Adipocyte (in vitro differentiated cells): Measurements from ENCODE around the gene PLPP3.

ENCODE experiments used
- DNase-seq: peaks from one replicate; pipeline ENCODE4 v3.0.0-alpha.2; 2015; ENCODE audit warnings: low read depth
- H3K27me3 ChIP-seq: replicated peaks from 2 replicates; pipeline ENCODE4 v1.7.0; 2013; ENCODE audit warnings: mild to moderate bottlenecking, low read length, moderate library complexity; ENCODE audit not compliant: control insufficient read depth, insufficient read depth
- H3K36me3 ChIP-seq: 2 replicates; pipeline ENCODE4 v1.7.0; 2013; ENCODE audit warnings: low read length, mild to moderate bottlenecking, moderate library complexity; ENCODE audit not compliant: control insufficient read depth, insufficient read depth, severe bottlenecking
- H3K4me1 ChIP-seq: 2 replicates; pipeline ENCODE4 v1.7.0; 2013; ENCODE audit warnings: mild to moderate bottlenecking, low read length, moderate library complexity; ENCODE audit not compliant: control insufficient read depth, insufficient read depth
- H3K4me3 ChIP-seq: 2 replicates; pipeline ENCODE4 v1.7.0; 2013; ENCODE audit warnings: mild to moderate bottlenecking, low read length, moderate library complexity
- H3K9ac ChIP-seq: 2 replicates; pipeline ENCODE4 v1.7.0; 2013; ENCODE audit warnings: mild to moderate bottlenecking, low read length, moderate library complexity
- H3K9me3 ChIP-seq: 2 replicates; pipeline ENCODE4 v1.7.0; 2013; ENCODE audit warnings: mild to moderate bottlenecking, low read length, moderate library complexity; ENCODE audit not compliant: control insufficient read depth

Gene PLPP3

DNA sequence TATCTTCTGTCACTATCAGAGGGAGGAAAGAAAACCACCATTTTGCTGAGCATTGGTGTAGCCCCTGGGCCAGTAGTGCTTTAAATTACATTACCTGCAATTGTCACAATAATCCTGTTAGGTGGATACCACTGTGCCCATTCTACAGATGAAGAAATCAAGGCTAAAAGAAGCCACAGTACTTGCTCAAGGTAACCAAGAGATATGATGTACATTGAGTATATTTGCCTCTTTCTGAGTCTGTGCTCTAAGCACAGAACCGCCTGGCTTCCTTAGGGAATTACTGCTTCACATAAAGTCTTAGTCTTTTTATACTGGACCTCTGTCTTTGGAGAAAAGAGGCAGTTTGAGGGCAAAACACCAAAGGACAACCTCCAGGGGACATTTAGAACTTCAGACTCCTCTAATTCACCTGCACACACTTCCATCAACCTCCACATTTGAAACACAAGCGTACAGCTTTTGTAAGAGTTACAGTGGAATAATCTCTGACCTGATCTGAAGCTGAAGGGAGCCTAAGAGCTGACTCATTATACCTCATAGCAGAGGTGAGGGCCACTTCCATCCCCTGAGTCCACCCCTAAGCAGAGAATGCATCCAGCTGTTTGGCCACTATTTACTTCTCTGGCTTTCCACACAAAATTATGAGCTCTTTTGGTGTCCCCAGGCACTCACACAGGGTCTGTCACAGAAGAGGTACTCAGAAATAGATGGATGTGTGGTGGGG lies 61.8 kb downstream of the PLPP3 start:
- Histone ChIP-seq H3K4me1 (peaks cover 41% of the 10 kb centered on the region), H3K27me3 (no peaks in the 10 kb centered on the region), H3K9me3 (no peaks in the 10 kb centered on the region), H3K4me3 (no peak overlapping the region), H3K36me3 (peaks cover 86% of the 10 kb centered on the region), H3K9ac (peak overlapping the region; percentile 8)
- no peak for DNase-seq

GRCh38 chr1:56516539-56517252 lies 62.7 kb downstream of the PLPP3 start:
- no peaks in the 10 kb centered on the region for H3K9me3 ChIP-seq

DNA sequence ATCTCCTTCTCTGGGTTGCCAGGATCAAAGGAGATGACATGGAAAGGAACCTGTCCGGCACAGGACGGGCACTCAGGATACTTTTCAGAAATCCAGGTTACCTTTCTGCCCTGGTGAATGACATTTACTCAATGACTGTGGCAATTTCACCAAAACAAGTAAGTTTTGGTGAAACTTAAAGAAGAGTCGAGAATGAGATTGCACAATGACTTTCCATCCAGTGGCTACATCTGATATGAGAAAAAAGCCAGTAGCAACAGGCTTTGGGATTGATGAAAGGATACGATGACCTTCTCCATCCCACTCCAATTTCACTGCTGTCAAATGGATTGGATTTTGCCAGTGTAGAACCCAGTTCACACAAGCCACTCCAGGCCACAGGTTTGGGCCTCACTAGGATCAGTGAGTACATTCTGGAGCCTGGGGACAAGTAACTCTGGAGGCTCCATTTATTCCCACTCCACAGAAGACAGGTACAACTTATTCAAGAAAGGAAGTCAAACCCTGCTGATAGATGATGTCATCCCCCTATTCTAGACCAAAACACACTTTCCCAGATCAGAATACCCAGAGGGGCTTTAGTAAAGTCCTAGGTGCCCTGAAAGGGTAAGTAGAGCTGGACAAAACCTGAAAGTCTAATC lies 63.3 kb downstream of the PLPP3 start:
- Histone ChIP-seq H3K4me3 (no peak overlapping the region), H3K9me3 (no peaks in the 10 kb centered on the region), H3K4me1 (peaks cover 51% of the 10 kb centered on the region), H3K36me3 (peaks cover 86% of the 10 kb centered on the region), H3K9ac (peak overlapping the region; percentile 33), H3K27me3 (no peaks in the 10 kb centered on the region)
- DNase-seq = no peak

More at GRCh38 chr1:56516539-56517252, 62.7 kb downstream of the PLPP3 start:
- peaks cover 44% of the 10 kb centered on the region for H3K4me1 ChIP-seq
- peaks cover 86% of the 10 kb centered on the region for H3K36me3 ChIP-seq
- peak overlapping the region; percentile 33 for H3K9ac ChIP-seq
- DNase-seq = peak; percentile 40
- H3K27me3 ChIP-seq = no peaks in the 10 kb centered on the region
- no peak overlapping the region for H3K4me3 ChIP-seq

DNA sequence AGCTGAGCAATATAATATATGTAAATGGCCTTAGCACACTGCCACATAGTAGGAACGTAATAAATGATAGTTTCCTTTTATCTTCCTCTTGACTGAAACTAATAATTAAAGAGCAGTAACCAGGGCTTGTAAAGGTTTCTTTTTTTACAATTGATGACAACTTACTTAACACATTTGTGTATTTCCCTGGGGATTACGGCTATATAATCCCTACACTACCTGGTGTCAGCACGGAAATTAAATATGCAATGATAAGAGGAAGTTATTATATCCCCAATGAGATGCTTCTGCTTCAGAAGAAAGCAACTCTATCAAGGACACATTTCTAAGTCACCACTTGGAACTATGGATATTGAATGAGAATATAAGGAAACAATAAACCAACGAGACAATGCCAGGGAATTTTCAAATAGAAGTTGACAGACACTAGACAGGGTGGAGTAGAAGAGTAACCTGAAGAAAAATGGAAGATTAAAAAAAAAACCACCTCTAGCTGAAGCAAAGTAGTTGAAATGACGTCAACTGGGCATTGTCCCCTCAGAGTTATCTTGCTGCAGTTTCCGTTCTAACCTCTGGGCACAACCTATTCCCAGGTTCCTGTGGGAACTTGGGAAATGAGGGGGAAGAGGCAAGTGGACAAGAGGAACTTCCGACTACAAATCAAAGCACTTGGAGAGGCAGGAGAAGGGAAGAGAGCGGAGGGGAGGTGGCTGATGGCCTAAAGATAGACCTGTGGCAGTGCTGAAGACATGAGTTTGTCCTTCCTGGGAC lies 66.5 kb downstream of the PLPP3 start:
- Histone ChIP-seq H3K9ac (no peak overlapping the region), H3K27me3 (no peaks in the 10 kb centered on the region), H3K9me3 (no peaks in the 10 kb centered on the region), H3K4me3 (no peak overlapping the region), H3K4me1 (peaks cover 68% of the 10 kb centered on the region), H3K36me3 (peaks cover 94% of the 10 kb centered on the region)
- DNase-seq = no peak

GRCh38 chr1:56511766-56512165 lies 67.6 kb downstream of the PLPP3 start:
- H3K27me3 ChIP-seq = no peaks in the 10 kb centered on the region
- peaks cover 94% of the 10 kb centered on the region for H3K36me3 ChIP-seq
- no peak overlapping the region for H3K4me3 ChIP-seq
- H3K4me1 ChIP-seq = peaks cover 68% of the 10 kb centered on the region
- DNase-seq = no peak
- H3K9me3 ChIP-seq = no peaks in the 10 kb centered on the region
- no peak overlapping the region for H3K9ac ChIP-seq

DNA sequence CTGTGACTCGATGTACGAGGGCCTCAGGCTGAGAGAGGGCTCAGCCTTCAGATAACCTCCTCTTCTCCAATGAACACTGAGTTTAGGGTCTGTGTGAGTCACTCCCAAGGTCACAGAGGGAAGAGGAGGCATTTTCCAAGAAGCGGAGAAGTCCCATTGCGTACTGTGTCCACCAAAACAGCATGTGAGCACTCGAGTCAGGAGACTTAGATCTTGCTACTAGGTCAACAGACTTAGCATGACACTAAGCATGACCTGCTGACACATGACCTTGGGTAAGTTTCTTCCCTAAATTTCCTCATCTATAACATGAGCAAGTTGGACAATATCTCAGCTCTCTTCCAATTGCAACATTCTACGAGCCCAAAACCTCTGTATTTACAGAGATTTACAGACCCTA lies 68.0 kb downstream of the PLPP3 start:
- Histone ChIP-seq H3K9ac (no peak overlapping the region), H3K36me3 (peaks cover 94% of the 10 kb centered on the region), H3K27me3 (no peaks in the 10 kb centered on the region), H3K9me3 (no peaks in the 10 kb centered on the region), H3K4me3 (no peak overlapping the region), H3K4me1 (peaks cover 67% of the 10 kb centered on the region)
- no peak for DNase-seq

DNA sequence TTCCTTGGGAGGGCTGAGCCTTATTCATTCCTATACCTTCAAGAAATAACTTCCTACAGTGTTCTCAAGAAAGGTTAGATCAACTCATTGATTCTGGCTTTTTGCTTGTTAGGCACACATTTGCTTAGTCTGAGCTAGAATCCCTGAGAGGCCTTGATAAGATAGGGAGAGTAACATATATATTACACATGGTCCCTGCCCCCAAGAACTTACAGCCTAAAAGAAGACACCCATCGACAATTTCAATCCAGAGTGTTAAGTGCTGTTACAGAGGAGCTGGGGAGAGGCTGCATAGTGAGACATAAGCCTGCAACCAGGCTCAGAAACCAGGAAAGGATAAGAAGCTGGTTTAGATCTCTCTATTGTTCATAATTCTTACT lies 68.7 kb downstream of the PLPP3 start:
- no peak overlapping the region for H3K4me3 ChIP-seq
- no peaks in the 10 kb centered on the region for H3K27me3 ChIP-seq
- no peaks in the 10 kb centered on the region for H3K9me3 ChIP-seq
- no peak for DNase-seq
- H3K36me3 ChIP-seq = peaks cover 94% of the 10 kb centered on the region
- peaks cover 66% of the 10 kb centered on the region for H3K4me1 ChIP-seq
- peak overlapping the region; percentile 47 for H3K9ac ChIP-seq

DNA sequence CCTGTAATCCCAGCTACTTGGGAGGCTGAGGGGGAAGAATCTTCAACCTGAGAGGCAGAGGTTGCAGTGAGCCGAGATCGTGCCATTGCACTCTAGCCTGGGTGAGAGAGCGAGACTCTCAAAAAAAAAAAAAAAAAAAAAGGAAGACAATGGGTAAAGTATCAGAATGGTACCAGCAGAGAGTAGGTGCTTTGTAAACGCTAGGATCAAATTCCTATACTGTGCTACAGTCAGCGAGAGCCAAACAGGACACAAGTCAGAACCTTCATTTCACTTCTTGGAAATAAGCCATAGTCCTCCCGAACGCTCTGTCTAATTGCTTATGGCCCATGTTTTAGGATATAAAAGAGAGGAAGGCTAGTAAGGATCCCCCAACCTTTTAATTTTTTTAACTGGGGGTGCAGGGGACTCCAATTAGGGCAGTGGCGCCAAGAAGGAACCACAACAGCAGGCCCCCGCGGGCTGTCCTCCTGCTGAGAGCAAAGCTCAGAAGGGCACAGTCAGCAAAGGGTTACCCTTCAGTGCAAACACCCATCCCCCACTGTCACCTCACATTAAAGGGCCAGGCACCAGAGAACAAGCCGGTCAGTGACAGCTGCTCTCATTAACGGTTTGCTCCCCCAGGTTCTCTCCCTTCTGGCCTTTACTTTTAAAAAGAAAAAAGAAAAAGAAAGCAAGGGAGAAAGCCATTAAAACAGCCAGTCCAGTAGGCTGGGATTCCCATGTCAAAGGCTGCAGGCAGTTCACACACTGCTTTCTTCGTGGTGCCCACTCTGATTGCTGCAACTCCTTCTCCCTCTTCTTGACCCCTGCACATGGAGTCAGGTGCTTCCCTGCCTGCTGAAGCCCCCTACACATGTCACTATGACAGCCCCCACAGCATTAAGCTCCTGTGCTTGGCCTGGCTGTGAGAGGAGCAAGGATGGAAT lies 69.4 kb downstream of the PLPP3 start:
- DNase-seq = no peak
- H3K4me1 ChIP-seq = peaks cover 66% of the 10 kb centered on the region

DNA sequence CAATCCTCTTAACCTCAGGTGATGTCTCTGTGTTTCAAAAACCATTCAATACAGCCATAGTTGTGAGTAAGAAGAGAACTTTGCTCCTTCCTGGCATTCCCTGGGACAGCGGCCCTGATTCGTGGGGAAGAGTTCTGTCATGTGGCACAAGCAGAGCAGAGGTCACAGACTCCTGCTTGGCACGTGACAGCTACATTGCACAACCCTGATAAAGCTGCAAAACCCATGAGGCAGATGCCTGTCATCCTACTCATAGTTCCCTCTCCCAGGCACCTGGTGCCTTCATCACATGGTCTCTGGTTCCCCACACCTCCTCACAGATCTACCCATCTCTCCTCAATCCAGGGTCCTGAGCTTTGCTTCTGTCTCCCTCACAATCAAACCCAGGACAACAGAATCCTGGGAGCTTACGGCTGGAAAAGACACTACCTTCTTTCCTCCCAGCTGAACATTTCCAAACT lies 70.8 kb downstream of the PLPP3 start:
- DNase-seq = peak; percentile 49
- Histone ChIP-seq H3K9ac (peak overlapping the region; percentile 39), H3K36me3 (peaks cover 98% of the 10 kb centered on the region), H3K4me1 (peaks cover 61% of the 10 kb centered on the region), H3K9me3 (no peaks in the 10 kb centered on the region), H3K27me3 (no peaks in the 10 kb centered on the region), H3K4me3 (peak overlapping the region; percentile 20)

More for the DNA sequence above, 69.4 kb downstream of the PLPP3 start:
- peak overlapping the region; percentile 47 for H3K9ac ChIP-seq
- H3K9me3 ChIP-seq = no peaks in the 10 kb centered on the region
- no peaks in the 10 kb centered on the region for H3K27me3 ChIP-seq
- peaks cover 94% of the 10 kb centered on the region for H3K36me3 ChIP-seq
- H3K4me3 ChIP-seq = no peak overlapping the region

GRCh38 chr1:56507925-56508522 lies 71.3 kb downstream of the PLPP3 start:
- Histone ChIP-seq H3K9me3 (no peaks in the 10 kb centered on the region), H3K27me3 (no peaks in the 10 kb centered on the region), H3K4me1 (peaks cover 61% of the 10 kb centered on the region), H3K36me3 (peaks cover 99% of the 10 kb centered on the region), H3K9ac (peak overlapping the region; percentile 39), H3K4me3 (peak overlapping the region; percentile 20)
- no peak for DNase-seq
